ENCODE results near the gene DBF4. TPM values are rescaled to one million over a fixed set of nuclear protein-coding genes. Genes with fewer than 3 reads are reported as not detected.
"Not testable (repeated sequence)": the region's sequence is repeated elsewhere in the genome, so short reads cannot be mapped to it uniquely, and the experiment has no call there.

Gene DBF4
- total and polyA plus RNA-seq, 10 of the 15 experiments (the other 5 are each of a cell fraction or from before 2014, with no cell fraction given), result 29.3 to 89.8 (median 62.4) TPM

GRCh38 chr7:87866089-87866488 is 10.2 kb upstream of the DBF4 start:
- WGBS (ENCODE audit: insufficient coverage, insufficient replicate concordance, low lambda C conversion rate, missing lambda C conversion rate), result 92% methylated on average over 2 of the region's 2 CpGs
- H3K27ac ChIP-seq (ENCODE audit: control insufficient read depth, insufficient read depth), result no peak overlapping the region
- no peak for ATAC-seq
- H3K9me3 ChIP-seq (replicated peaks; ENCODE audit: control insufficient read depth, insufficient read depth, low read length), result peaks cover 32% of the 10 kb centered on the region
- H3K4me2 ChIP-seq (ENCODE audit: control insufficient read depth, insufficient read depth), result no peak overlapping the region
- H3K4me3 ChIP-seq, result no peak overlapping the region
- TF ChIP-seq CBX5 (IDR thresholded peaks at IDR 0.05; ENCODE audit: low read depth), result peak; percentile 80; the same call in 1 of the 2 replicates
- no peak for TF ChIP-seq HDGF (IDR thresholded peaks at IDR 0.05)
- intact Hi-C loops (cut with micrococcal nuclease; ENCODE audit: unreplicated experiment), result no loop called here
- H3K36me3 ChIP-seq (ENCODE audit: control insufficient read depth in 2 of 2, insufficient read depth in 2 of 2, low read length in 1 of 2), result peaks cover 0 to 14% of the 10 kb centered on the region in 2 experiments; a peak in 3 of 4 replicates
- ChIA-PET RAD21 (ENCODE audit: unreplicated experiment) (no interaction called here), CTCF (no interaction called here), POLR2A (no interaction called here), SMC1A (ENCODE audit: uncharacterized antibody, unreplicated experiment) (interaction anchor here (1.6 kb wide), 1 partner anchor 9 kb away, joined by 3 read pairs; no protein-coding TSS in a partner anchor)
- H3K4me1 ChIP-seq (ENCODE audit: control insufficient read depth, insufficient read depth, low read length), result no peaks in the 10 kb centered on the region
- H2AFZ ChIP-seq (ENCODE audit: control insufficient read depth, low read depth, low read length), result no peak overlapping the region
- no TSS peak for BruUV-seq (replicated peaks)
- no peaks in the 10 kb centered on the region for H4K20me1 ChIP-seq (ENCODE audit: control insufficient read depth, insufficient read depth)
- FAIRE-seq, result no peak
- no peak for DNase-seq (ENCODE audit: low read depth, low spot score)
- H3K9ac ChIP-seq (ENCODE audit: control insufficient read depth, insufficient read depth, low read length), result no peak overlapping the region
- in situ Hi-C loops (cut with MboI), result no loop called here
- peaks cover 19% of the 10 kb centered on the region for H3K79me2 ChIP-seq (ENCODE audit: control insufficient read depth, insufficient read depth, low read length)
- no peaks in the 10 kb centered on the region for H3K27me3 ChIP-seq (replicated peaks in 1 of 2; ENCODE audit: control insufficient read depth in 2 of 2, insufficient read depth in 2 of 2, low read length in 1 of 2)

GRCh38 chr7:87866533-87866932 is 9.8 kb upstream of the DBF4 start:
- intact Hi-C loops (cut with micrococcal nuclease; ENCODE audit: unreplicated experiment); H3K9ac ChIP-seq (ENCODE audit: control insufficient read depth, insufficient read depth, low read length); H3K4me2 ChIP-seq (ENCODE audit: control insufficient read depth, insufficient read depth); H2AFZ ChIP-seq (ENCODE audit: control insufficient read depth, low read depth, low read length); ATAC-seq; H4K20me1 ChIP-seq (ENCODE audit: control insufficient read depth, insufficient read depth); BruUV-seq (replicated peaks); H3K4me1 ChIP-seq (ENCODE audit: control insufficient read depth, insufficient read depth, low read length); DNase-seq (ENCODE audit: low read depth, low spot score); H3K27ac ChIP-seq (ENCODE audit: control insufficient read depth, insufficient read depth); in situ Hi-C loops (cut with MboI); POLR2A ChIA-PET; CTCF ChIA-PET; H3K27me3 ChIP-seq (replicated peaks in 1 of 2; ENCODE audit: control insufficient read depth in 2 of 2, insufficient read depth in 2 of 2, low read length in 1 of 2); H3K4me3 ChIP-seq; FAIRE-seq; RAD21 ChIA-PET (ENCODE audit: unreplicated experiment): not testable (repeated sequence)
- peaks cover 0 to 14% of the 10 kb centered on the region in 2 experiments; a peak in 3 of 4 replicates for H3K36me3 ChIP-seq (ENCODE audit: control insufficient read depth in 2 of 2, insufficient read depth in 2 of 2, low read length in 1 of 2)
- SMC1A ChIA-PET (ENCODE audit: uncharacterized antibody, unreplicated experiment), result interaction anchor here (1.1 to 1.6 kb wide), 2 partner anchors 8 to 12 kb away, joined by 3 to 4 read pairs; no protein-coding TSS in a partner anchor
- 96% methylated on average over 6 of the region's 6 CpGs for WGBS (ENCODE audit: insufficient coverage, insufficient replicate concordance, low lambda C conversion rate, missing lambda C conversion rate)
- peaks cover 24% of the 10 kb centered on the region for H3K79me2 ChIP-seq (ENCODE audit: control insufficient read depth, insufficient read depth, low read length)
- peaks cover 37% of the 10 kb centered on the region for H3K9me3 ChIP-seq (replicated peaks; ENCODE audit: control insufficient read depth, insufficient read depth, low read length)

Measured in GM12878 (cell line).